Fibroblast of lung (primary cell): ENCODE results near the gene CLMN. TPM values are rescaled to one million over a fixed set of nuclear protein-coding genes. Genes with fewer than 3 reads are reported as not detected.

Experiments
- DNase-seq, 2 donors: peaks; one replicate each; pipeline versions ENCODE4 v3.0.0 to v3.0.0-alpha.2; 2010; ENCODE audit warnings: low read depth in 2 of 2
- H2AFZ ChIP-seq: 2 replicates; pipeline ENCODE4 v1.5.1; 2012; ENCODE audit warnings: low read length, control low read depth, inconsistent platforms
- H3K27ac ChIP-seq: 2 replicates; pipeline ENCODE4 v1.5.1; 2011; ENCODE audit warnings: low read length, control low read depth; ENCODE audit not compliant: insufficient read depth
- H3K27me3 ChIP-seq: 2 replicates; pipeline ENCODE4 v1.5.1; 2011; ENCODE audit warnings: mild to moderate bottlenecking, low read length; ENCODE audit not compliant: control insufficient read depth, insufficient read depth
- H3K36me3 ChIP-seq: 2 replicates; pipeline ENCODE4 v1.5.1; 2011; ENCODE audit warnings: low read length; ENCODE audit not compliant: control insufficient read depth, insufficient read depth
- H3K4me1 ChIP-seq: 2 replicates; pipeline ENCODE4 v1.5.1; 2011; ENCODE audit warnings: low read length; ENCODE audit not compliant: control insufficient read depth, insufficient read depth; ENCODE audit errors: extremely low read depth
- H3K4me2 ChIP-seq: 2 replicates; pipeline ENCODE4 v1.5.1; 2011; ENCODE audit warnings: low read length, control low read depth; ENCODE audit not compliant: insufficient read depth; ENCODE audit errors: extremely low read depth
- H3K4me3 ChIP-seq, 4 experiments: fragments of 200-600 bp in 1 of 4; sonication (generic) in 1 of 4; replicated peaks in 1 of 4; 2 replicates each; pipeline ENCODE4 v1.5.1; 2011 to 2016; ENCODE audit warnings: low read length in 4 of 4, low read depth in 3 of 4, mild to moderate bottlenecking in 3 of 4, control low read depth in 2 of 4, inconsistent platforms in 1 of 4, mixed read lengths in 1 of 4; ENCODE audit not compliant: insufficient read depth in 1 of 4; ENCODE audit errors: control extremely low read depth in 1 of 4
- H3K79me2 ChIP-seq: 2 replicates; pipeline ENCODE4 v1.5.1; 2012; ENCODE audit warnings: mild to moderate bottlenecking, low read length, inconsistent platforms; ENCODE audit not compliant: control insufficient read depth, insufficient read depth
- H3K9ac ChIP-seq: 2 replicates; pipeline ENCODE4 v1.5.1; 2011; ENCODE audit warnings: mild to moderate bottlenecking, low read length, control low read depth; ENCODE audit not compliant: insufficient read depth
- H3K9me3 ChIP-seq: 2 replicates; pipeline ENCODE4 v1.5.1; 2012; ENCODE audit warnings: low read depth, low read length; ENCODE audit not compliant: control insufficient read depth, insufficient read depth
- H4K20me1 ChIP-seq: 2 replicates; pipeline ENCODE4 v1.5.1; 2011; ENCODE audit warnings: low read length; ENCODE audit not compliant: control insufficient read depth, insufficient read depth; ENCODE audit errors: extremely low read depth
- EZH2 ChIP-seq: IDR thresholded peaks from 2 replicates; pipeline ENCODE4 v1.5.1; 2012; ENCODE audit warnings: low read length, control low read depth, mild to moderate bottlenecking; ENCODE audit errors: missing control alignments
- polyA plus RNA-seq, 2 donors: library from polyadenylated mRNA; depleted of rRNA in 1 of 2; stranded (reverse) in 1 of 2; unstranded in 1 of 2; fragments of >200 nt; gene quantifications; 2 replicates each; pipeline ENCODE4 v1.2.1, GENCODE V29; 2011 to 2012; ENCODE audit warnings: missing spikeins in 1 of 2
- total RNA-seq: library from RNA; depleted of rRNA; stranded (reverse); fragments of >200 nt; gene quantifications from 2 replicates; pipeline ENCODE4 v1.2.1, GENCODE V29; 2014
- TF ChIP-seq, protein P1 (sequence below), 2 donors: IDR thresholded peaks in 1 of 2; conservative IDR thresholded peaks in 1 of 2; 1 replicate in 1 of 2; 2 replicates in 1 of 2; pipeline ENCODE4 v1.5.1; 2011 to 2012; ENCODE audit warnings: low read length in 2 of 2, control low read depth in 1 of 2, inconsistent platforms in 1 of 2, low read depth in 1 of 2, mild to moderate bottlenecking in 1 of 2

Gene CLMN
- total and polyA plus RNA-seq, 2 donors (not counting 1 experiment from before 2014, with no cell fraction given): 0.83 to 2.7 TPM

GRCh38 chr14:95236221-95236620 lies 83.5 kb downstream of the CLMN start:
- DNase-seq: no peak
- no peaks in the 10 kb centered on the region for H3K27me3 ChIP-seq
- no peak overlapping the region for H3K4me3 ChIP-seq

DNA sequence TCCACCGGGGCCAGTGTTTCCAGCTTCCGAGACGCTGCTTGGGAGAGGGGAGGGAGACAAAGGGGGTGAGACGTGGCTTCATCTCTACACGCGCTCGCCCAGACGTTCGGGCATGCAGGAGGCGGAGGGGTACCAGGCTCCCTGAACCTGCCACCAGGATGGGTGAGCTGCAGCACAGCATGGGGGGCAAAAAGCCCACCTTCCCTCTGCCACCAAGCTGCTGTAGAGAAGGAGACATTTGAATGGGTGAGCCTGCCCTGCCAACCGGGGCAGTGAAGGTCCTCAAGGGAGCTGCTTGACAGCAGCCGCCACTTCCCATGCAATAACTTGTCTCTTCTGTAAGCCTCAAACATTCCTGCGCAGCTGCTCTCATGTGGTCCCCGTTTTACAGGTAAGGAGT lies 83.9 kb downstream of the CLMN start:
- Histone ChIP-seq H3K27ac (no peak overlapping the region), H3K36me3 (no peaks in the 10 kb centered on the region), H3K4me1 (no peaks in the 10 kb centered on the region), H3K9ac (no peak overlapping the region), H3K4me2 (no peak overlapping the region), H3K27me3 (no peaks in the 10 kb centered on the region), H2AFZ (no peak overlapping the region), H3K9me3 (no peaks in the 10 kb centered on the region), H3K4me3 (no peak overlapping the region), H3K79me2 (no peaks in the 10 kb centered on the region), H4K20me1 (no peaks in the 10 kb centered on the region)
- no peak for DNase-seq
- TF ChIP-seq, protein P1, sequence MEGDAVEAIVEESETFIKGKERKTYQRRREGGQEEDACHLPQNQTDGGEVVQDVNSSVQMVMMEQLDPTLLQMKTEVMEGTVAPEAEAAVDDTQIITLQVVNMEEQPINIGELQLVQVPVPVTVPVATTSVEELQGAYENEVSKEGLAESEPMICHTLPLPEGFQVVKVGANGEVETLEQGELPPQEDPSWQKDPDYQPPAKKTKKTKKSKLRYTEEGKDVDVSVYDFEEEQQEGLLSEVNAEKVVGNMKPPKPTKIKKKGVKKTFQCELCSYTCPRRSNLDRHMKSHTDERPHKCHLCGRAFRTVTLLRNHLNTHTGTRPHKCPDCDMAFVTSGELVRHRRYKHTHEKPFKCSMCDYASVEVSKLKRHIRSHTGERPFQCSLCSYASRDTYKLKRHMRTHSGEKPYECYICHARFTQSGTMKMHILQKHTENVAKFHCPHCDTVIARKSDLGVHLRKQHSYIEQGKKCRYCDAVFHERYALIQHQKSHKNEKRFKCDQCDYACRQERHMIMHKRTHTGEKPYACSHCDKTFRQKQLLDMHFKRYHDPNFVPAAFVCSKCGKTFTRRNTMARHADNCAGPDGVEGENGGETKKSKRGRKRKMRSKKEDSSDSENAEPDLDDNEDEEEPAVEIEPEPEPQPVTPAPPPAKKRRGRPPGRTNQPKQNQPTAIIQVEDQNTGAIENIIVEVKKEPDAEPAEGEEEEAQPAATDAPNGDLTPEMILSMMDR (conservative IDR thresholded peaks at IDR 0.05 in 1 of 2, IDR thresholded peaks at IDR 0.05 in 1 of 2; ENCODE audit: low read depth in 1 of 2, low read length in 2 of 2): no peak
- TF ChIP-seq EZH2: no peak

More at GRCh38 chr14:95236221-95236620, 83.5 kb downstream of the CLMN start:
- Histone ChIP-seq H4K20me1 (no peaks in the 10 kb centered on the region), H3K9ac (no peak overlapping the region), H3K4me1 (peaks cover under 1% of the 10 kb centered on the region), H3K4me2 (no peak overlapping the region), H3K9me3 (no peaks in the 10 kb centered on the region), H3K27ac (no peak overlapping the region), H3K36me3 (no peaks in the 10 kb centered on the region), H3K79me2 (no peaks in the 10 kb centered on the region), H2AFZ (no peak overlapping the region)
- TF ChIP-seq EZH2: no peak
- TF ChIP-seq, protein P1 (conservative IDR thresholded peaks at IDR 0.05 in 1 of 2, IDR thresholded peaks at IDR 0.05 in 1 of 2; ENCODE audit: low read depth in 1 of 2, low read length in 2 of 2): no peak

GRCh38 chr14:95235351-95235750 lies 84.4 kb downstream of the CLMN start:
- H3K9ac ChIP-seq: no peak overlapping the region
- H4K20me1 ChIP-seq: no peaks in the 10 kb centered on the region
- H3K9me3 ChIP-seq: no peaks in the 10 kb centered on the region
- H3K4me3 ChIP-seq: no peak overlapping the region
- no peaks in the 10 kb centered on the region for H3K79me2 ChIP-seq
- H3K4me1 ChIP-seq: no peaks in the 10 kb centered on the region
- DNase-seq: no peak
- no peaks in the 10 kb centered on the region for H3K27me3 ChIP-seq
- no peak overlapping the region for H3K4me2 ChIP-seq
- no peak overlapping the region for H2AFZ ChIP-seq
- no peak overlapping the region for H3K27ac ChIP-seq
- no peaks in the 10 kb centered on the region for H3K36me3 ChIP-seq
- TF ChIP-seq, protein P1 (conservative IDR thresholded peaks at IDR 0.05 in 1 of 2, IDR thresholded peaks at IDR 0.05 in 1 of 2; ENCODE audit: low read depth in 1 of 2, low read length in 2 of 2): no peak
- no peak for TF ChIP-seq EZH2
